Endodermal cell (in vitro differentiated cells): ENCODE measurements around the gene KIF21B. TPM values are rescaled to one million over a fixed set of nuclear protein-coding genes. Genes with fewer than 3 reads are reported as not detected.

Experiments
- DNase-seq: peaks from one replicate; pipeline ENCODE4 v3.0.0-alpha.2; 2017
- H3K27ac ChIP-seq: 2 replicates; pipeline ENCODE4 v1.5.1; 2013; ENCODE audit warnings: mild to moderate bottlenecking, low read depth, low read length, moderate library complexity
- H3K27me3 ChIP-seq: 2 replicates; pipeline ENCODE4 v1.6.1; 2013; ENCODE audit warnings: mild to moderate bottlenecking, low read length, moderate library complexity; ENCODE audit not compliant: insufficient read depth, control insufficient read depth, poor library complexity, severe bottlenecking
- H3K36me3 ChIP-seq: 2 replicates; pipeline ENCODE4 v1.7.0; 2013; ENCODE audit warnings: mild to moderate bottlenecking, low read length, moderate library complexity; ENCODE audit not compliant: control insufficient read depth, insufficient read depth
- H3K4me1 ChIP-seq: one replicate; pipeline ENCODE4 v1.7.0; 2013; ENCODE audit warnings: low read length; ENCODE audit not compliant: control insufficient read depth, insufficient read depth
- H3K4me3 ChIP-seq: 2 replicates; pipeline ENCODE4 v1.5.1; 2013; ENCODE audit warnings: mild to moderate bottlenecking, low read length, moderate library complexity
- H3K9ac ChIP-seq: 2 replicates; pipeline ENCODE4 v1.6.1; 2013; ENCODE audit warnings: mild to moderate bottlenecking, low read length, moderate library complexity; ENCODE audit not compliant: poor library complexity, severe bottlenecking; ENCODE audit errors: extremely low read depth
- H3K9me3 ChIP-seq: 2 replicates; pipeline ENCODE4 v1.6.1; 2013; ENCODE audit warnings: mild to moderate bottlenecking, low read length, moderate library complexity; ENCODE audit not compliant: control insufficient read depth
- H3K27ac Mint-ChIP-seq: 2 replicates; pipeline ENCODE4 v1.8.0; 2020; ENCODE audit warnings: mixed read lengths
- H3K27me3 Mint-ChIP-seq: 2 replicates; pipeline ENCODE4 v1.8.0; 2021; ENCODE audit warnings: mild to moderate bottlenecking, mixed read lengths; ENCODE audit not compliant: insufficient read depth
- H3K36me3 Mint-ChIP-seq: 2 replicates; pipeline ENCODE4 v1.8.0; 2020; ENCODE audit warnings: low read depth, mixed read lengths
- H3K4me1 Mint-ChIP-seq: 2 replicates; pipeline ENCODE4 v1.8.0; 2020; ENCODE audit warnings: mixed read lengths
- H3K4me3 Mint-ChIP-seq: 2 replicates; pipeline ENCODE4 v1.8.0; 2020; ENCODE audit warnings: mild to moderate bottlenecking, moderate library complexity, mixed read lengths
- H3K9me3 Mint-ChIP-seq: 2 replicates; pipeline ENCODE4 v1.8.0; 2020; ENCODE audit warnings: mild to moderate bottlenecking, mixed read lengths
- WGBS, 2 experiments: methylation state at CpG; one replicate each; pipeline versions ENCODE4 v1.1.5 to v1.1.7; 2013; ENCODE audit warnings: missing lambda C conversion rate in 2 of 2, mixed read lengths in 1 of 2; ENCODE audit not compliant: insufficient coverage in 1 of 2, insufficient read length in 1 of 2; 5-methylcytosine and 5-hydroxymethylcytosine counted together
- total RNA-seq, 2 donors: library from RNA; stranded (reverse); fragmentation: NEBNext Ultra II Directional in 1 of 2; extraction: Animal tissue kit (Norgen Biotek cat#: 25700) in 1 of 2; gene quantifications; 2 replicates in 1 of 2; 3 replicates in 1 of 2; pipeline ENCODE4 v1.2.1, GENCODE V29; 2021
- TF ChIP-seq, protein P1 (sequence below): fragments of 200-600 bp; sonication (generic); conservative IDR thresholded peaks from 2 replicates; pipeline ENCODE4 v1.5.0; 2021; ENCODE audit warnings: antibody characterized with exemption, mild to moderate bottlenecking

The KIF21B gene
- total RNA-seq, 2 donors from 2014 or later = 8.8 to 14.7 TPM

DNA sequence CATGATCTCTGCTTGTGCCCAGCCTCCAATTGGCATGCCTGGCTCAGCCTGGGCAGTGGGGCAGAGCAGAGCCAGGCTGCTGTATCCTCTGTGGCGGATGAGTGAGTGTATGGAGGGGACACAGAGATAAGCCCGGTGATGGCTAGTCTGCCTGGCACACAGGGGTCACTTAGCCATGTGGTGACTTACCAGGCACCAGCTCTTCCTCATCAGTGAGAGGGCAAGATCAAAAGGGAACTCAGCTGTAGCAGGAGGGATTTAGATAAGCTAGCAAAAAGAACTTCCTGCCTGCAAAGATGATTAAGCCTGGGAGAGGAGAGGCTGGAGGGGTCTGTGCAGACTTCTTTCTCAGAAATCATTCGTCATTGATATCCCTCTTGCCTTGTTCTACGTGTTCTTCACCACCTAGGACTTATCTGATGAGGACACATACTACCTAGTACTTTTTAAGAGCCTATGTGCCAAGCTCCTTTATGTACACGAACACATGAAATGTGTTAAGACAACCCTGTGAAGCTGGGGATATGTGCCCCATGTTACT, 7.9 kb downstream of the KIF21B start:
- DNase-seq = peak; percentile 56
- peaks cover 14% of the 10 kb centered on the region for H3K4me1 ChIP-seq
- H3K4me3 ChIP-seq = no peak overlapping the region
- no peaks in the 10 kb centered on the region for H3K36me3 ChIP-seq
- Mint-ChIP-seq H3K36me3 (no peaks in the 10 kb centered on the region), H3K9me3 (no peaks in the 10 kb centered on the region), H3K4me3 (no peak overlapping the region), H3K27me3 (peaks cover 4% of the 10 kb centered on the region), H3K27ac (peak overlapping the region; percentile 48), H3K4me1 (peaks cover 39% of the 10 kb centered on the region)
- H3K27ac ChIP-seq = no peak overlapping the region
- TF ChIP-seq, protein P1, sequence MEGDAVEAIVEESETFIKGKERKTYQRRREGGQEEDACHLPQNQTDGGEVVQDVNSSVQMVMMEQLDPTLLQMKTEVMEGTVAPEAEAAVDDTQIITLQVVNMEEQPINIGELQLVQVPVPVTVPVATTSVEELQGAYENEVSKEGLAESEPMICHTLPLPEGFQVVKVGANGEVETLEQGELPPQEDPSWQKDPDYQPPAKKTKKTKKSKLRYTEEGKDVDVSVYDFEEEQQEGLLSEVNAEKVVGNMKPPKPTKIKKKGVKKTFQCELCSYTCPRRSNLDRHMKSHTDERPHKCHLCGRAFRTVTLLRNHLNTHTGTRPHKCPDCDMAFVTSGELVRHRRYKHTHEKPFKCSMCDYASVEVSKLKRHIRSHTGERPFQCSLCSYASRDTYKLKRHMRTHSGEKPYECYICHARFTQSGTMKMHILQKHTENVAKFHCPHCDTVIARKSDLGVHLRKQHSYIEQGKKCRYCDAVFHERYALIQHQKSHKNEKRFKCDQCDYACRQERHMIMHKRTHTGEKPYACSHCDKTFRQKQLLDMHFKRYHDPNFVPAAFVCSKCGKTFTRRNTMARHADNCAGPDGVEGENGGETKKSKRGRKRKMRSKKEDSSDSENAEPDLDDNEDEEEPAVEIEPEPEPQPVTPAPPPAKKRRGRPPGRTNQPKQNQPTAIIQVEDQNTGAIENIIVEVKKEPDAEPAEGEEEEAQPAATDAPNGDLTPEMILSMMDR = no peak
- peaks cover 12% of the 10 kb centered on the region for H3K27me3 ChIP-seq
- 77 to 78% methylated on average over 3 to 5 of the region's 5 CpGs for WGBS, 2 experiments
- no peak overlapping the region for H3K9ac ChIP-seq
- no peaks in the 10 kb centered on the region for H3K9me3 ChIP-seq

DNA sequence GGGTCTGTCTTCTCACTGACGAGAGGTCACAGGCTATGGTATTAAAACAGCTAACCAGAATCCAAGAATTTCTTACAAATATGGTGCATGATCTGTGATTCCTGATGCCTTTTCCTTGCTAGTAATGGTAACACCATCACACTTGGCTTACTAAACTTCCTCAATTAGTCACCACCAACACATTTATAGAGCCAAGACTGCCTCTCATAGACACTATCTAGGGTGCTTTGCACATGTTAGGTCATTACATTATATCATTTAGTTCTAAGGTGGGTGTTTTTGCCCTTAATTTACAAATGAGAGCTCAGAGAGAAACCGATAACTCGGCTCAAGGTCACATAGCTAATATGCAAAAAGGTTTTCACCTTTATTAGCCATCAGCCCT, 8.7 kb downstream of the KIF21B start:
- Mint-ChIP-seq H3K27me3 (peaks cover 4% of the 10 kb centered on the region), H3K4me3 (no peak overlapping the region), H3K36me3 (no peaks in the 10 kb centered on the region), H3K27ac (no peak overlapping the region), H3K4me1 (peaks cover 36% of the 10 kb centered on the region), H3K9me3 (no peaks in the 10 kb centered on the region)
- Histone ChIP-seq H3K36me3 (no peaks in the 10 kb centered on the region), H3K9ac (no peak overlapping the region), H3K9me3 (no peaks in the 10 kb centered on the region), H3K4me1 (peaks cover 10% of the 10 kb centered on the region), H3K27me3 (peaks cover 12% of the 10 kb centered on the region), H3K27ac (no peak overlapping the region), H3K4me3 (no peak overlapping the region)
- 93 to 94% methylated on average over 3 of the region's 3 CpGs for WGBS, 2 experiments
- TF ChIP-seq, protein P1 = no peak
- DNase-seq = no peak

DNA sequence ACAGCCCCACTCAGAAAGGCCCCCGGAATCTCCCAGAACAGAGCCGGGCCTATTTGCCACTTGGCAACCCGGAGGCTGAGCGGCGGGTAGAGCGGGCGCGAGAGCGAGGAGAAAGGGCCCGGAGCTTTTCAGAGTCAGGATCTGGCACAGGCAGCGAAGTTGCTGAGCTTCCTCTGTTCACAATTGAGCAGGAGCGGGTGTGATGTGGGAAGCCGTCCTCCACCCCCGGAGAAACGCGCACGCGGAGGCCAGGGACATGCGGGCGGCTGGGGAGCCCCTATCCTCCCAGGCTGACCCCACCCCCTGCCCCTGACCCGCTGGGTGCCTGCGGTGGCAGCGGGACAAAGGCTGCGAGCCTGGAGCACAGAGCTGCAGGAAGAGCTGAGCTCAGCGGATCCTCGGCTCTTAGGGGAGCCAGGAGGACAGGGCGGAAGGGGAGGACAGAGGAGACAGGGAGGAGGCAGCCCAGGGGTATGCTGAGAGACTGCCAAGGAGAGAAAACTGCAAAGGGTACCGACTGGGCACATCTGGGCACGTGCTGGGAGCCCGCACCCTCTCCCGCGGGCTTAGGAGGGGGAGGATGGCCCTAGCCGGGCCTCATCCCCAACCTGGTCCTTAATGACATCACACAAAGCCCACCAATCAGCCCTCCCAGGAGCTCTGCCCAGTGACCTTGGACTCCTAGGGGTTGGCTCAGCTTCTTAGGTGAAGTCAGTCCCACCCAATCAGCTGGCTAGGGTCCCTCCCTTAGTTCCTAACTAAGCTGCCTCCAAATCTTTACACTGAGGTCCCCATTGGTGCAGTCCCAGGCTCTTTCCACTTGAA, 9.3 kb downstream of the KIF21B start:
- DNase-seq = peak; percentile 88
- Histone ChIP-seq H3K9ac (no peak overlapping the region), H3K27ac (peak overlapping the region; percentile 38), H3K4me1 (peaks cover 10% of the 10 kb centered on the region), H3K36me3 (no peaks in the 10 kb centered on the region), H3K27me3 (peaks cover 12% of the 10 kb centered on the region), H3K4me3 (no peak overlapping the region), H3K9me3 (no peaks in the 10 kb centered on the region)
- Mint-ChIP-seq H3K27ac (no peak overlapping the region), H3K4me1 (peaks cover 30% of the 10 kb centered on the region), H3K36me3 (no peaks in the 10 kb centered on the region), H3K27me3 (peaks cover 4% of the 10 kb centered on the region), H3K4me3 (no peak overlapping the region), H3K9me3 (no peaks in the 10 kb centered on the region)
- TF ChIP-seq, protein P1 = no peak
- WGBS, 2 experiments = 78 to 83% methylated on average over 14 to 33 of the region's 33 CpGs
